GM18499 (cell line): ENCODE results near the gene AHRR.

ENCODE experiments used
- ATAC-seq: cut with Tn5 transposase; IDR thresholded peaks from one replicate; pipeline ENCODE4 v1.9.1; 2021; ENCODE audit warnings: moderate number of reproducible peaks; ENCODE audit not compliant: insufficient read depth, unreplicated experiment

Gene AHRR

GRCh38 chr5:451587-452458 is 130.3 kb downstream of the AHRR start:
- no peak for ATAC-seq

- no peak for ATAC-seq
These were observed 131.6 kb downstream of the AHRR start for GRCh38 chr5:452978-453710.

- ATAC-seq, result no peak
These were observed 132.4 kb downstream of the AHRR start for GRCh38 chr5:453725-454481.

- ATAC-seq, result no peak
These were observed 133.4 kb downstream of the AHRR start for GRCh38 chr5:454936-455335.

GRCh38 chr5:455806-456205 is 134.3 kb downstream of the AHRR start:
- ATAC-seq, result no peak

- no peak for ATAC-seq
These were observed 135.1 kb downstream of the AHRR start for GRCh38 chr5:456351-457194.

- no peak for ATAC-seq
These were observed 135.9 kb downstream of the AHRR start for GRCh38 chr5:457195-457961.

- ATAC-seq, result no peak
These were observed 137.2 kb downstream of the AHRR start for GRCh38 chr5:458547-459353.

GRCh38 chr5:459562-460272 is 138.2 kb downstream of the AHRR start:
- ATAC-seq, result no peak

GRCh38 chr5:460273-460625 is 138.7 kb downstream of the AHRR start:
- ATAC-seq, result no peak

- no peak for ATAC-seq
These were observed 140.6 kb downstream of the AHRR start for GRCh38 chr5:462051-462481.

- no peak for ATAC-seq
These were observed 141.8 kb downstream of the AHRR start for GRCh38 chr5:463301-463700.

- ATAC-seq, result no peak
These were observed 142.4 kb downstream of the AHRR start for GRCh38 chr5:463952-464351.

- ATAC-seq, result no peak
These were observed 142.9 kb downstream of the AHRR start for GRCh38 chr5:464446-464842.

GRCh38 chr5:464843-465590 is 143.5 kb downstream of the AHRR start:
- no peak for ATAC-seq

- no peak for ATAC-seq
These were observed 144.3 kb downstream of the AHRR start for GRCh38 chr5:465591-466403.
